Measurements from ENCODE around the gene DDX10. TPM values are rescaled to one million over a fixed set of nuclear protein-coding genes. Genes with fewer than 3 reads are reported as not detected.

DDX10 gene
- total and polyA plus RNA-seq, 2 experiments from 2014 or later, result 32.4 to 37.8 TPM

DNA sequence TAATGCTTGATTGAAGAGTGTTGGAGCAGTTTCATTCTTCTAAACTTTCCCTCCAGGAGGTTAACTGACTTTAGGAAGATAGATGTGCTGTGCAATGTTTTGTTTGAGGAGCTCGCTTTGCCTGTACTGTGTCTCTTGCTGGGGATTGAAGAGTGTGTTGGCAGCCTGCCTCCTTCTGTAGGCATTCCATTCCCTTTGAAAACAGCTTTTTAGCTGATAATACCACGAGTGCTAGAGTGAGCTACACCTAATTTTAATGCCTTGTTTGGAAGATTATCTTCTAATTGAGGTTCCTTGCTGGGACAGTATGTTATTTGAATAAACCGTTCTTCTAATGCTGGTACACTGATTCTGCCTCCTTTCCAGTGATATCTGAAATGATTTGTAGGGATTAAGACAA lies 7.2 kb downstream of the DDX10 start (continued):
- no peak for TF ChIP-seq POLR2AphosphoS5 (IDR thresholded peaks at IDR 0.05; ENCODE audit: low read depth)
- TF ChIP-seq JUNB (IDR thresholded peaks at IDR 0.05; ENCODE audit: unreplicated experiment), result no peak

DNA sequence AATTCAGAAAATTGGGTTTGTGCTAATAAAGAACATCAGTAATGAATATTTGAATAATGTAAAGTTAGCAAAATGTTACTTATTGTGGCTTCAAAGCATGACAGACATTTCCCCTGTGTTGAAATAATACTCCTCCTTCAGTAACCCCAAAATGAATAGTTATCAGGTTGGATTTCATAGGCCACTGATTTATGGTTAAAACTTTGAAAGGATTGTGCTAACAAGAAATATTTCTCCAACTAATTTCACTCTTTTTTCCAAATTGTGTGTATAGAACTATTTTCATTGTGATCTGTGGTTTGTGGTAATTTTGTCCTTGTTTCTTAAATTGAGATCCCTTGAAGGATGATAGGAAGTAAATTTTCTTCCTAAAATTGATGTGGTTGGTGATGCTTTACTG lies 7.9 kb downstream of the DDX10 start:
- H3K27me3 ChIP-seq (ENCODE audit: insufficient read depth), result no peaks in the 10 kb centered on the region
- no peaks in the 10 kb centered on the region for H3F3A ChIP-seq (replicated peaks; ENCODE audit: low read depth)
- H3K4me3 ChIP-seq, result no peak overlapping the region
- TF ChIP-seq, protein P1, sequence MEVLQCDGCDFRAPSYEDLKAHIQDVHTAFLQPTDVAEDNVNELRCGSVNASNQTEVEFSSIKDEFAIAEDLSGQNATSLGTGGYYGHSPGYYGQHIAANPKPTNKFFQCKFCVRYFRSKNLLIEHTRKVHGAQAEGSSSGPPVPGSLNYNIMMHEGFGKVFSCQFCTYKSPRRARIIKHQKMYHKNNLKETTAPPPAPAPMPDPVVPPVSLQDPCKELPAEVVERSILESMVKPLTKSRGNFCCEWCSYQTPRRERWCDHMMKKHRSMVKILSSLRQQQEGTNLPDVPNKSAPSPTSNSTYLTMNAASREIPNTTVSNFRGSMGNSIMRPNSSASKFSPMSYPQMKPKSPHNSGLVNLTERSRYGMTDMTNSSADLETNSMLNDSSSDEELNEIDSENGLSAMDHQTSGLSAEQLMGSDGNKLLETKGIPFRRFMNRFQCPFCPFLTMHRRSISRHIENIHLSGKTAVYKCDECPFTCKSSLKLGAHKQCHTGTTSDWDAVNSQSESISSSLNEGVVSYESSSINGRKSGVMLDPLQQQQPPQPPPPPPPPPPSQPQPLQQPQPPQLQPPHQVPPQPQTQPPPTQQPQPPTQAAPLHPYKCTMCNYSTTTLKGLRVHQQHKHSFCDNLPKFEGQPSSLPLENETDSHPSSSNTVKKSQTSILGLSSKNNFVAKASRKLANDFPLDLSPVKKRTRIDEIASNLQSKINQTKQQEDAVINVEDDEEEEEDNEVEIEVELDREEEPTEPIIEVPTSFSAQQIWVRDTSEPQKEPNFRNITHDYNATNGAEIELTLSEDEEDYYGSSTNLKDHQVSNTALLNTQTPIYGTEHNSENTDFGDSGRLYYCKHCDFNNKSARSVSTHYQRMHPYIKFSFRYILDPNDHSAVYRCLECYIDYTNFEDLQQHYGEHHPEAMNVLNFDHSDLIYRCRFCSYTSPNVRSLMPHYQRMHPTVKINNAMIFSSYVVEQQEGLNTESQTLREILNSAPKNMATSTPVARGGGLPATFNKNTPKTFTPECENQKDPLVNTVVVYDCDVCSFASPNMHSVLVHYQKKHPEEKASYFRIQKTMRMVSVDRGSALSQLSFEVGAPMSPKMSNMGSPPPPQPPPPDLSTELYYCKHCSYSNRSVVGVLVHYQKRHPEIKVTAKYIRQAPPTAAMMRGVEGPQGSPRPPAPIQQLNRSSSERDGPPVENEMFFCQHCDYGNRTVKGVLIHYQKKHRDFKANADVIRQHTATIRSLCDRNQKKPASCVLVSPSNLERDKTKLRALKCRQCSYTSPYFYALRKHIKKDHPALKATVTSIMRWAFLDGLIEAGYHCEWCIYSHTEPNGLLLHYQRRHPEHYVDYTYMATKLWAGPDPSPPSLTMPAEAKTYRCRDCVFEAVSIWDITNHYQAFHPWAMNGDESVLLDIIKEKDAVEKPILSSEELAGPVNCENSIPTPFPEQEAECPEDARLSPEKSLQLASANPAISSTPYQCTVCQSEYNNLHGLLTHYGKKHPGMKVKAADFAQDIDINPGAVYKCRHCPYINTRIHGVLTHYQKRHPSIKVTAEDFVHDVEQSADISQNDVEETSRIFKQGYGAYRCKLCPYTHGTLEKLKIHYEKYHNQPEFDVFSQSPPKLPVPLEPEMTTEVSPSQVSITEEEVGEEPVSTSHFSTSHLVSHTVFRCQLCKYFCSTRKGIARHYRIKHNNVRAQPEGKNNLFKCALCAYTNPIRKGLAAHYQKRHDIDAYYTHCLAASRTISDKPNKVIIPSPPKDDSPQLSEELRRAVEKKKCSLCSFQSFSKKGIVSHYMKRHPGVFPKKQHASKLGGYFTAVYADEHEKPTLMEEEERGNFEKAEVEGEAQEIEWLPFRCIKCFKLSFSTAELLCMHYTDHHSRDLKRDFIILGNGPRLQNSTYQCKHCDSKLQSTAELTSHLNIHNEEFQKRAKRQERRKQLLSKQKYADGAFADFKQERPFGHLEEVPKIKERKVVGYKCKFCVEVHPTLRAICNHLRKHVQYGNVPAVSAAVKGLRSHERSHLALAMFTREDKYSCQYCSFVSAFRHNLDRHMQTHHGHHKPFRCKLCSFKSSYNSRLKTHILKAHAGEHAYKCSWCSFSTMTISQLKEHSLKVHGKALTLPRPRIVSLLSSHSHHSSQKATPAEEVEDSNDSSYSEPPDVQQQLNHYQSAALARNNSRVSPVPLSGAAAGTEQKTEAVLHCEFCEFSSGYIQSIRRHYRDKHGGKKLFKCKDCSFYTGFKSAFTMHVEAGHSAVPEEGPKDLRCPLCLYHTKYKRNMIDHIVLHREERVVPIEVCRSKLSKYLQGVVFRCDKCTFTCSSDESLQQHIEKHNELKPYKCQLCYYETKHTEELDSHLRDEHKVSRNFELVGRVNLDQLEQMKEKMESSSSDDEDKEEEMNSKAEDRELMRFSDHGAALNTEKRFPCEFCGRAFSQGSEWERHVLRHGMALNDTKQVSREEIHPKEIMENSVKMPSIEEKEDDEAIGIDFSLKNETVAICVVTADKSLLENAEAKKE (CRISPR knock-in tag; IDR thresholded peaks at IDR 0.05), result no peak
- TF ChIP-seq, protein P2, sequence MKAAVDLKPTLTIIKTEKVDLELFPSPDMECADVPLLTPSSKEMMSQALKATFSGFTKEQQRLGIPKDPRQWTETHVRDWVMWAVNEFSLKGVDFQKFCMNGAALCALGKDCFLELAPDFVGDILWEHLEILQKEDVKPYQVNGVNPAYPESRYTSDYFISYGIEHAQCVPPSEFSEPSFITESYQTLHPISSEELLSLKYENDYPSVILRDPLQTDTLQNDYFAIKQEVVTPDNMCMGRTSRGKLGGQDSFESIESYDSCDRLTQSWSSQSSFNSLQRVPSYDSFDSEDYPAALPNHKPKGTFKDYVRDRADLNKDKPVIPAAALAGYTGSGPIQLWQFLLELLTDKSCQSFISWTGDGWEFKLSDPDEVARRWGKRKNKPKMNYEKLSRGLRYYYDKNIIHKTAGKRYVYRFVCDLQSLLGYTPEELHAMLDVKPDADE (IDR thresholded peaks at IDR 0.05), result no peak
- TF ChIP-seq EZH2phosphoT487 (IDR thresholded peaks at IDR 0.05; ENCODE audit: unreplicated experiment), result no peak
- TF ChIP-seq STAT1 (IDR thresholded peaks at IDR 0.05; ENCODE audit: unreplicated experiment), result no peak
- no peak for TF ChIP-seq JUNB (IDR thresholded peaks at IDR 0.05; ENCODE audit: unreplicated experiment)
- no peaks in the 10 kb centered on the region for H3K4me1 ChIP-seq (ENCODE audit: insufficient read depth)
- H3K4me2 ChIP-seq, result no peak overlapping the region
- peaks cover 57% of the 10 kb centered on the region for H3K79me2 ChIP-seq (replicated peaks; ENCODE audit: insufficient read depth)
- no peak for ATAC-seq
- peaks cover 18% of the 10 kb centered on the region; the same call in 1 of the 2 replicates for H4K20me1 ChIP-seq (replicated peaks; ENCODE audit: insufficient read depth)
- H3K27ac Mint-ChIP-seq, result 0 out of 2 replicates have a peak overlapping the region, but pooled peaks have one; percentile 0
- peaks cover 15% of the 10 kb centered on the region for H3K4me1 Mint-ChIP-seq
- H2AFZ ChIP-seq, result no peak overlapping the region
- no peak for DNase-seq (ENCODE audit: low spot score)
- no peak overlapping the region for H3K4me3 Mint-ChIP-seq
- H3K9me3 Mint-ChIP-seq, result no peaks in the 10 kb centered on the region
- peaks cover 33% of the 10 kb centered on the region for H3K36me3 Mint-ChIP-seq (ENCODE audit: low read depth)
- no peaks in the 10 kb centered on the region for H3K27me3 Mint-ChIP-seq (ENCODE audit: insufficient read depth, low read depth, poor library complexity)
- no peak overlapping the region for H3K27ac ChIP-seq (ENCODE audit: low read depth)
- peaks cover 14% of the 10 kb centered on the region; the same call in 1 of the 2 replicates for H3K36me3 ChIP-seq (ENCODE audit: insufficient read depth)
- H3K9me2 ChIP-seq (ENCODE audit: insufficient read depth), result peaks cover 4% of the 10 kb centered on the region; the same call in 1 of the 2 replicates
